HepG2 (cell line): ENCODE measurements around the gene FFAR1. TPM values are rescaled to one million over a fixed set of nuclear protein-coding genes. Genes with fewer than 3 reads are reported as not detected.

Experiments used
- ATAC-seq: fragments of 200-7000 bp; cut with Tn5 transposase; 3 replicates; pipeline ENCODE4 v1.9.1; 2020; ENCODE audit warnings: mild to moderate bottlenecking, moderate library complexity
- BruUV-seq: library from RNA; stranded (reverse); fragments of 400-500 nt; replicated peaks from 2 replicates; lab custom pipeline; 2021; lab: Mats Ljungman, UMichigan
- CTCF ChIA-PET: fragments of 300-600 bp; formaldehyde crosslinking; extraction: SDS; loops from one replicate; lab custom pipeline; 2021; ENCODE audit warnings: low total read pairs, inconsistent platforms, low intra/inter-chr PET ratio; lab: Yijun Ruan, JAX
- POLR2A ChIA-PET: fragments of 350-600 bp; sonication (Branson Sonifier 250); formaldehyde crosslinking; loops from one replicate; lab custom pipeline; 2020; ENCODE audit warnings: antibody characterized with exemption, inconsistent platforms; lab: Yijun Ruan, JAX
- DNase-seq: peaks from one replicate; pipeline ENCODE4 v3.0.0-alpha.2; 2015; ENCODE audit warnings: low spot score
- FAIRE-seq: peaks from 3 replicates; lab custom pipeline; 2011; peaks lifted over from hg19 to GRCh38; lab: Jason Lieb, UNC
- H2AFZ ChIP-seq: one replicate; pipeline ENCODE4 v1.6.1; 2011; ENCODE audit warnings: low read length, inconsistent platforms
- H3K27ac ChIP-seq: fragments of 300-600 bp; 3 replicates; pipeline ENCODE4 v1.8.0; 2011; ENCODE audit warnings: mixed run types, mild to moderate bottlenecking, mixed read lengths, low read length, inconsistent platforms; ENCODE audit not compliant: insufficient read depth; ENCODE audit errors: extremely low read length
- H3K27me3 ChIP-seq, 2 experiments: fragments of 200-600 bp in 1 of 2; 2 replicates in 1 of 2; 3 replicates in 1 of 2; pipeline versions ENCODE4 v1.6.0 to v1.8.0; 2011; ENCODE audit warnings: low read length in 2 of 2, mild to moderate bottlenecking in 2 of 2, moderate library complexity in 2 of 2, inconsistent platforms in 1 of 2; ENCODE audit not compliant: insufficient read depth in 2 of 2, control insufficient read depth in 1 of 2
- H3K36me3 ChIP-seq, 2 experiments: fragments of 200-600 bp in 1 of 2; replicated peaks in 1 of 2; 2 replicates in 1 of 2; 3 replicates in 1 of 2; pipeline versions ENCODE4 v1.5.1 to v1.8.0; 2011; ENCODE audit warnings: low read length in 2 of 2, inconsistent platforms in 1 of 2; ENCODE audit not compliant: insufficient read depth in 2 of 2, control insufficient read depth in 1 of 2
- H3K4me1 ChIP-seq: 2 replicates; pipeline ENCODE4 v1.5.1; 2012; ENCODE audit warnings: low read length, inconsistent platforms; ENCODE audit not compliant: insufficient read depth
- H3K4me2 ChIP-seq: 2 replicates; pipeline ENCODE4 v1.6.0; 2011; ENCODE audit warnings: low read depth, low read length, inconsistent platforms
- H3K4me3 ChIP-seq, 3 experiments: fragments of 200-600 bp in 1 of 3; sonication (generic), shearing (Covaris generic) in 1 of 3; replicated peaks in 1 of 3; 2 replicates each; pipeline ENCODE4 v1.5.1; 2011 to 2016; ENCODE audit warnings: low read length in 3 of 3, inconsistent platforms in 2 of 3, low read depth in 2 of 3, mild to moderate bottlenecking in 2 of 3, control low read depth in 1 of 3, mixed read lengths in 1 of 3; ENCODE audit not compliant: insufficient read depth in 1 of 3
- H3K79me2 ChIP-seq: one replicate; pipeline ENCODE4 v1.6.1; 2011; ENCODE audit warnings: low read length, inconsistent platforms; ENCODE audit not compliant: insufficient read depth
- H3K9ac ChIP-seq: 2 replicates; pipeline ENCODE4 v1.6.0; 2011; ENCODE audit warnings: mild to moderate bottlenecking, low read depth, low read length, inconsistent platforms; ENCODE audit not compliant: insufficient read depth
- H3K9me3 ChIP-seq: 2 replicates; pipeline ENCODE4 v1.5.1; 2012; ENCODE audit warnings: mild to moderate bottlenecking, low read length
- H4K20me1 ChIP-seq: 2 replicates; pipeline ENCODE4 v1.6.0; 2011; ENCODE audit warnings: inconsistent platforms, mild to moderate bottlenecking, low read length, moderate library complexity; ENCODE audit not compliant: insufficient read depth
- AFF4 ChIP-seq: sonication (generic); formaldehyde crosslinking; IDR thresholded peaks from 2 replicates; pipeline ENCODE4 v1.4.0; 2020; ENCODE audit warnings: missing genetic modification reagents
- FOXO1 ChIP-seq: sonication (generic); formaldehyde crosslinking; IDR thresholded peaks from 2 replicates; pipeline ENCODE4 v1.4.0; 2020; ENCODE audit warnings: missing genetic modification reagents
- IKZF5 ChIP-seq: IDR thresholded peaks from 2 replicates; pipeline ENCODE4 v1.6.1; 2018; ENCODE audit warnings: missing genetic modification reagents, mild to moderate bottlenecking, missing compliant biosample characterization
- SP5 ChIP-seq: IDR thresholded peaks from 2 replicates; pipeline ENCODE4 v1.6.1; 2016; ENCODE audit warnings: low read depth, borderline replicate concordance
- SRF ChIP-seq: IDR thresholded peaks from 2 replicates; pipeline ENCODE4 v1.6.1; 2011; ENCODE audit warnings: mild to moderate bottlenecking, low read depth, low read length, moderate library complexity
- SRSF1 ChIP-seq: fragments of 200-400 bp; formaldehyde crosslinking; optimal IDR thresholded peaks from 2 replicates; pipeline ENCODE3; 2017; ENCODE audit warnings: mild to moderate bottlenecking, low read depth, low read length, moderate library complexity
- TMF1 ChIP-seq: sonication (generic); formaldehyde crosslinking; IDR thresholded peaks from 2 replicates; pipeline ENCODE4 v1.8.1; 2022; ENCODE audit warnings: low read depth, missing genetic modification reagents
- ZFP36L1 ChIP-seq: sonication (generic); formaldehyde crosslinking; IDR thresholded peaks from 2 replicates; pipeline ENCODE4 v1.8.0; 2022; ENCODE audit warnings: mild to moderate bottlenecking, missing genetic modification reagents, moderate library complexity
- ZNF136 ChIP-seq: sonication (generic); formaldehyde crosslinking; IDR thresholded peaks from 2 replicates; pipeline ENCODE4 v1.8.1; 2022; ENCODE audit warnings: low read depth, mild to moderate bottlenecking, moderate library complexity, missing genetic modification reagents
- ZNF292 ChIP-seq: sonication (generic); formaldehyde crosslinking; IDR thresholded peaks from 2 replicates; pipeline ENCODE4 v1.8.1; 2022; ENCODE audit warnings: mild to moderate bottlenecking, low read depth, missing genetic modification reagents, borderline replicate concordance
- ZNF550 ChIP-seq: sonication (generic); formaldehyde crosslinking; IDR thresholded peaks from 2 replicates; pipeline ENCODE4 v1.4.0; 2020; ENCODE audit warnings: mild to moderate bottlenecking, missing genetic modification reagents, borderline replicate concordance
- ZNF607 ChIP-seq: sonication (generic); formaldehyde crosslinking; IDR thresholded peaks from 2 replicates; pipeline ENCODE4 v1.5.1; 2020; ENCODE audit warnings: missing genetic modification reagents, mild to moderate bottlenecking, borderline replicate concordance
- ZNF891 ChIP-seq: sonication (generic); formaldehyde crosslinking; IDR thresholded peaks from 2 replicates; pipeline ENCODE4 v1.5.0; 2020; ENCODE audit warnings: mild to moderate bottlenecking, missing genetic modification reagents
- WGBS: methylation state at CpG from one replicate; pipeline ENCODE4 v1.1.6; 2017; ENCODE audit warnings: low lambda C conversion rate; 5-methylcytosine and 5-hydroxymethylcytosine counted together
- in situ Hi-C: cut with HindIII; loops from 2 replicates; pipeline ENCODE4 v1.10.0; 2017; ENCODE audit warnings: low pct_unique_long_range_greater_than_20kb; ENCODE audit not compliant: extremely low pct_ligation_motif_present
- intact Hi-C: fragments of 100-400 bp; cut with micrococcal nuclease; formaldehyde crosslinking; loops from one replicate; pipeline ENCODE4 v1.10.0; 2022; ENCODE audit not compliant: unreplicated experiment
- polyA plus RNA-seq, 8 experiments: library from polyadenylated mRNA; depleted of rRNA in 3 of 8; stranded (reverse) in 7 of 8; unstranded in 1 of 8; fragments of >200 nt; fragmentation: Illumina TruSeq in 4 of 8; extraction: Trizol in 4 of 8; gene quantifications; 2 replicates each; pipeline versions ENCODE4 v1.2.1 to v1.2.3, GENCODE V29; 2011 to 2016; ENCODE audit warnings: low read depth in 4 of 8, missing spikeins in 1 of 8, mixed read lengths in 1 of 8; ENCODE audit not compliant: insufficient read depth in 1 of 8
- total RNA-seq, 5 experiments: library from RNA; depleted of rRNA; stranded (reverse); fragments of >200 nt; fragmentation: Illumina TruSeq; extraction: Trizol; gene quantifications; 2 replicates each; pipeline ENCODE4 v1.2.3, GENCODE V29; 2016; ENCODE audit warnings: low read depth in 1 of 5
- TF ChIP-seq, protein P1 (sequence below): IDR thresholded peaks from 2 replicates; pipeline ENCODE4 v1.6.1; 2012; ENCODE audit warnings: low read depth, low read length, improper control_type of control experiment
- TF ChIP-seq, protein P2 (sequence below): IDR thresholded peaks from 2 replicates; pipeline ENCODE4 v1.6.1; 2016; ENCODE audit warnings: low read depth, borderline replicate concordance
- TF ChIP-seq, protein P3 (sequence below): sonication (generic); formaldehyde crosslinking; IDR thresholded peaks from 2 replicates; pipeline ENCODE4 v1.5.0; 2020; ENCODE audit warnings: mild to moderate bottlenecking, missing genetic modification reagents, moderate library complexity

The FFAR1 gene
- total and polyA plus RNA-seq, 2 of the 13 experiments (the other 11 are each of a cell fraction or from before 2014, with no cell fraction given), result not detected

- POLR2A ChIA-PET, result interaction anchor here (1.1 kb wide), 1 partner anchor 86 kb away, joined by 3 read pairs; no protein-coding TSS in a partner anchor
- Histone ChIP-seq H3K9me3 (no peaks in the 10 kb centered on the region), H3K36me3 (no peaks in the 10 kb centered on the region), H3K4me1 (peaks cover 61% of the 10 kb centered on the region), H3K9ac (no peak overlapping the region), H3K4me3 (no peak overlapping the region), H3K79me2 (no peaks in the 10 kb centered on the region), H2AFZ (no peak overlapping the region), H3K27me3 (0 out of 5 replicates have a peak, but pooled peaks cover 0 to 1% of the 10 kb centered on the region in 2 experiments), H4K20me1 (no peaks in the 10 kb centered on the region), H3K27ac (no peak overlapping the region), H3K4me2 (no peak overlapping the region)
- ATAC-seq (no peak), FAIRE-seq (no peak), DNase-seq (no peak)
- BruUV-seq, result no TSS peak
- 85% methylated on average over 17 of the region's 18 CpGs for WGBS
- in situ Hi-C loops, result loop anchor here (5.0 kb wide), 1 partner anchor 115 kb away; no protein-coding TSS in a partner anchor
- intact Hi-C loops, result loop anchor here (1.0 to 5.0 kb wide), 3 partner anchors 45 to 143 kb away; no protein-coding TSS in a partner anchor
- CTCF ChIA-PET, result interaction anchor here (0.7 to 2.7 kb wide), 6 partner anchors 37 to 158 kb away, joined by 3 to 41 read pairs (median 7); partner anchors contain the start of gene USF2
- TF ChIP-seq IKZF5 (CRISPR knock-in tag) (no peak), ZNF292 (CRISPR knock-in tag) (no peak), SRSF1 (no peak), ZNF607 (CRISPR knock-in tag) (no peak), TMF1 (CRISPR knock-in tag) (no peak), FOXO1 (CRISPR knock-in tag) (no peak), SRF (no peak), ZNF550 (no peak), SP5 (CRISPR knock-in tag) (no peak), AFF4 (CRISPR knock-in tag) (no peak), ZNF891 (no peak), ZFP36L1 (CRISPR knock-in tag) (no peak), ZNF136 (no peak)
- TF ChIP-seq, protein P1, sequence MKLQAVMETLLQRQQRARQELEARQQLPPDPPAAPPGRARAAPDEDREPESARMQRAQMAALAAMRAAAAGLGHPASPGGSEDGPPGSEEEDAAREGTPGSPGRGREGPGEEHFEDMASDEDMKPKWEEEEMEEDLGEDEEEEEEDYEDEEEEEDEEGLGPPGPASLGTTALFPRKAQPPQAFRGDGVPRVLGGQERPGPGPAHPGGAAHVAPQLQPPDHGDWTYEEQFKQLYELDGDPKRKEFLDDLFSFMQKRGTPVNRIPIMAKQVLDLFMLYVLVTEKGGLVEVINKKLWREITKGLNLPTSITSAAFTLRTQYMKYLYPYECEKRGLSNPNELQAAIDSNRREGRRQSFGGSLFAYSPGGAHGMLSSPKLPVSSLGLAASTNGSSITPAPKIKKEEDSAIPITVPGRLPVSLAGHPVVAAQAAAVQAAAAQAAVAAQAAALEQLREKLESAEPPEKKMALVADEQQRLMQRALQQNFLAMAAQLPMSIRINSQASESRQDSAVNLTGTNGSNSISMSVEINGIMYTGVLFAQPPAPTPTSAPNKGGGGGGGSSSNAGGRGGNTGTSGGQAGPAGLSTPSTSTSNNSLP, result no peak
- TF ChIP-seq, protein P2, sequence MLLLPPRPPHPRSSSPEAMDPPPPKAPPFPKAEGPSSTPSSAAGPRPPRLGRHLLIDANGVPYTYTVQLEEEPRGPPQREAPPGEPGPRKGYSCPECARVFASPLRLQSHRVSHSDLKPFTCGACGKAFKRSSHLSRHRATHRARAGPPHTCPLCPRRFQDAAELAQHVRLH (CRISPR knock-in tag), result no peak
- TF ChIP-seq, protein P3, sequence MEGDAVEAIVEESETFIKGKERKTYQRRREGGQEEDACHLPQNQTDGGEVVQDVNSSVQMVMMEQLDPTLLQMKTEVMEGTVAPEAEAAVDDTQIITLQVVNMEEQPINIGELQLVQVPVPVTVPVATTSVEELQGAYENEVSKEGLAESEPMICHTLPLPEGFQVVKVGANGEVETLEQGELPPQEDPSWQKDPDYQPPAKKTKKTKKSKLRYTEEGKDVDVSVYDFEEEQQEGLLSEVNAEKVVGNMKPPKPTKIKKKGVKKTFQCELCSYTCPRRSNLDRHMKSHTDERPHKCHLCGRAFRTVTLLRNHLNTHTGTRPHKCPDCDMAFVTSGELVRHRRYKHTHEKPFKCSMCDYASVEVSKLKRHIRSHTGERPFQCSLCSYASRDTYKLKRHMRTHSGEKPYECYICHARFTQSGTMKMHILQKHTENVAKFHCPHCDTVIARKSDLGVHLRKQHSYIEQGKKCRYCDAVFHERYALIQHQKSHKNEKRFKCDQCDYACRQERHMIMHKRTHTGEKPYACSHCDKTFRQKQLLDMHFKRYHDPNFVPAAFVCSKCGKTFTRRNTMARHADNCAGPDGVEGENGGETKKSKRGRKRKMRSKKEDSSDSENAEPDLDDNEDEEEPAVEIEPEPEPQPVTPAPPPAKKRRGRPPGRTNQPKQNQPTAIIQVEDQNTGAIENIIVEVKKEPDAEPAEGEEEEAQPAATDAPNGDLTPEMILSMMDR, result no peak
Measured at GRCh38 chr19:35352177-35352447, 4.4 kb downstream of the FFAR1 start.
